ENCODE results near the gene GLTP. TPM values are rescaled to one million over a fixed set of nuclear protein-coding genes. Genes with fewer than 3 reads are reported as not detected.

GLTP gene
- total and polyA plus RNA-seq, 2 of the 13 experiments (the other 11 are each of a cell fraction or from before 2014, with no cell fraction given), result 10.7 to 12.9 TPM

DNA sequence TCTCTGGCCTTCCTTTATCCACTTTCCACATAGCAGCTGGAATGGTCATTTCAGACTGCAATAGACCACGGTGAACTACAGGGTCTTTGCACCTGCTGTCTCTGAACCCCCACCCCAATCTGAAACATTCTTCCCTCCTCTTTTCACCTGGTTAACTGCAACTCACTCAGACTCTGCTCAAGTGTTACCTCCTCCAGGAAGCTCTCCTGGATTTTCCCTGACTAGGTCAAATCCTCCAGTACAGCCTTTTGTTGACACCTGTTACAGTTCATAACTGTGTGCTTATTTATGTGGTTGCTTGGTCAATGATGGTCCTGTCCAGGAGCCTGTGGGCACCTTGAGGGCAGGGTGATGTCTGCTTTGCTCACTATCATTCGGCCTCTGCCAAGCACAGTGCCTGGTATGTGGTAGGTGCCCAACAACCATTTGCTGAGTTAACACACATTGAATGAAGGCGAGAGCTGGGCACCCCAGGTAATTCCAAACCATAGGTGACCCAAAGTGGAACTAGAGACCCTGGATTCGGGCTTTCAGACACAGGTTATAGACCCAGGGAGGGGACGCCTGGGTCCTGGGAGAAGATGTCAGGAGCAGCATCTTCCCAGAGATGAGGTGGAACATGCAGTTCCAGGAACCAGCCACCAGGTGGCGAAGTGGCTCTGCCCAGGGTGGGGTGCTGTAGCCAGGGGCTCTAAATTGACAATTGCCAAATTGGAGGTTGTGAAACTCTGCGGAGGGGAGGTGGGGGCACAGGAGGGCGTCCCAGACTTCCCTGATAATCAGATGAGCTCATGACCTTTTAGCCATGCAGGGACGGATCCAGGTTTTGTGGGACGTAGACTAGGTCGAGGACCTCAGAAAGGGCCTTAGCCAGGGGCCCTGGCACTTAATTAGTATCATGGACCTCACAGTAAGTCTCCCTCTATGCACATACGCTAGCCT, 75.2 kb downstream of the GLTP start (continued):
- TF ChIP-seq SMC3 (IDR thresholded peaks at IDR 0.05; ENCODE audit: low read length), result peak; percentile 91
- TF ChIP-seq ZNF333 (CRISPR knock-in tag; IDR thresholded peaks at IDR 0.05; ENCODE audit: borderline replicate concordance), result no peak
- TF ChIP-seq, protein P1, sequence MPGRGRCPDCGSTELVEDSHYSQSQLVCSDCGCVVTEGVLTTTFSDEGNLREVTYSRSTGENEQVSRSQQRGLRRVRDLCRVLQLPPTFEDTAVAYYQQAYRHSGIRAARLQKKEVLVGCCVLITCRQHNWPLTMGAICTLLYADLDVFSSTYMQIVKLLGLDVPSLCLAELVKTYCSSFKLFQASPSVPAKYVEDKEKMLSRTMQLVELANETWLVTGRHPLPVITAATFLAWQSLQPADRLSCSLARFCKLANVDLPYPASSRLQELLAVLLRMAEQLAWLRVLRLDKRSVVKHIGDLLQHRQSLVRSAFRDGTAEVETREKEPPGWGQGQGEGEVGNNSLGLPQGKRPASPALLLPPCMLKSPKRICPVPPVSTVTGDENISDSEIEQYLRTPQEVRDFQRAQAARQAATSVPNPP (CRISPR knock-in tag; IDR thresholded peaks at IDR 0.05), result no peak
- TF ChIP-seq NFE2L1 (CRISPR knock-in tag; IDR thresholded peaks at IDR 0.05; ENCODE audit: borderline replicate concordance), result no peak
- no peak for TF ChIP-seq CCAR2 (optimal IDR thresholded peaks at IDR 0.05; ENCODE audit: low read depth, low read length)
- no peak for TF ChIP-seq ZNF12 (CRISPR knock-in tag; IDR thresholded peaks at IDR 0.05)
- no peak for TF ChIP-seq SAFB2 (CRISPR knock-in tag; IDR thresholded peaks at IDR 0.05; ENCODE audit: borderline replicate concordance, low read depth)

DNA sequence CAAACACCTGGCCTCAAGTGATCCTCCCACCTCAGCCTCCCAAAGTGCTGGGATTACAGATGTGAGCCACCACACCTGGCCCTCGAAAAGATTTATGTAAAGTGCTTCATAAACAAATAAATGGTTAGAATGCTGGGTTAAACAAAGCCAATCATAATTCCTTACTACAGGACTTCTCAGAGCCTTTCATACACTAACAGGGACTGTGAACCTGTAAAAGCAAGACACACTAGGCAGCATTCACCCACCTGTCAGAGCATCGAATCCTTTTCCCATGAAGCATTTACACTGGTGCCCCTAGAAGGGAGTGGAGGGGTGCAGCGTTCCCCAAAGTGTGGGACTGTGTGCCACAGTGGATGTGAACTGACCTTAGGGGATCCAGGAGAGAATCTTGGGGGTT, 76.7 kb downstream of the GLTP start:
- no peak overlapping the region for H2AFZ ChIP-seq (ENCODE audit: low read length)
- no peak overlapping the region for H3K9ac ChIP-seq (ENCODE audit: insufficient read depth, low read depth, low read length)
- BruUV-seq (replicated peaks), result no TSS peak
- FAIRE-seq (no peak), DNase-seq (ENCODE audit: low spot score) (no peak), ATAC-seq (no peak)
- POLR2A ChIA-PET, result no interaction called here
- H3K79me2 ChIP-seq (ENCODE audit: insufficient read depth, low read length), result no peaks in the 10 kb centered on the region
- no peak for TF ChIP-seq NFATC3 (CRISPR knock-in tag; IDR thresholded peaks at IDR 0.05)
- TF ChIP-seq, protein P2, sequence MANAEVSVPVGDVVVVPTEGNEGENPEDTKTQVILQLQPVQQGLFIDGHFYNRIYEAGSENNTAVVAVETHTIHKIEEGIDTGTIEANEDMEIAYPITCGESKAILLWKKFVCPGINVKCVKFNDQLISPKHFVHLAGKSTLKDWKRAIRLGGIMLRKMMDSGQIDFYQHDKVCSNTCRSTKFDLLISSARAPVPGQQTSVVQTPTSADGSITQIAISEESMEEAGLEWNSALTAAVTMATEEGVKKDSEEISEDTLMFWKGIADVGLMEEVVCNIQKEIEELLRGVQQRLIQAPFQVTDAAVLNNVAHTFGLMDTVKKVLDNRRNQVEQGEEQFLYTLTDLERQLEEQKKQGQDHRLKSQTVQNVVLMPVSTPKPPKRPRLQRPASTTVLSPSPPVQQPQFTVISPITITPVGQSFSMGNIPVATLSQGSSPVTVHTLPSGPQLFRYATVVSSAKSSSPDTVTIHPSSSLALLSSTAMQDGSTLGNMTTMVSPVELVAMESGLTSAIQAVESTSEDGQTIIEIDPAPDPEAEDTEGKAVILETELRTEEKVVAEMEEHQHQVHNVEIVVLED (CRISPR knock-in tag; IDR thresholded peaks at IDR 0.05; ENCODE audit: borderline replicate concordance), result no peak
- no peak overlapping the region for H3K27ac ChIP-seq (ENCODE audit: extremely low read length, insufficient read depth, low read length)
- no peak overlapping the region for H3K4me2 ChIP-seq (ENCODE audit: low read depth, low read length)
- 0 out of 2 replicates have a peak, but pooled peaks cover 3% of the 10 kb centered on the region for H4K20me1 ChIP-seq (ENCODE audit: insufficient read depth, low read length)
- H3K36me3 ChIP-seq (replicated peaks in 1 of 2; ENCODE audit: control insufficient read depth in 1 of 2, insufficient read depth in 2 of 2, low read length in 2 of 2), result no peaks in the 10 kb centered on the region
- H3K4me1 ChIP-seq (ENCODE audit: insufficient read depth, low read length), result peaks cover 5% of the 10 kb centered on the region; the same call in 1 of the 2 replicates
- CTCF ChIA-PET (ENCODE audit: low intra/inter-chr PET ratio, low total read pairs), result interaction anchor here (4.3 kb wide), 1 partner anchor 41 kb away, joined by 61 read pairs; no protein-coding TSS in a partner anchor
- WGBS (ENCODE audit: low lambda C conversion rate), result 61% methylated on average over 3 of the region's 3 CpGs
- no peaks in the 10 kb centered on the region for H3K9me3 ChIP-seq (ENCODE audit: low read length)
- H3K4me3 ChIP-seq (replicated peaks in 1 of 3; ENCODE audit: insufficient read depth in 1 of 3, low read depth in 2 of 3, low read length in 3 of 3), result no peak overlapping the region
- H3K27me3 ChIP-seq (ENCODE audit: control insufficient read depth in 1 of 2, insufficient read depth in 2 of 2, low read length in 2 of 2), result no peaks in the 10 kb centered on the region
- intact Hi-C loops (cut with micrococcal nuclease; ENCODE audit: unreplicated experiment), result no loop called here
- in situ Hi-C loops (cut with HindIII; ENCODE audit: extremely low pct_ligation_motif_present, low pct_unique_long_range_greater_than_20kb), result loop anchor here (5.0 kb wide), 1 partner anchor 39 kb away; no protein-coding TSS in a partner anchor
